Measurements from ENCODE around the gene SPRY1. TPM values are rescaled to one million over a fixed set of nuclear protein-coding genes. Genes with fewer than 3 reads are reported as not detected.

SPRY1 gene
- total and polyA plus RNA-seq, 4 donors, result 11.1 to 20.3 (median 12.4) TPM

DNA sequence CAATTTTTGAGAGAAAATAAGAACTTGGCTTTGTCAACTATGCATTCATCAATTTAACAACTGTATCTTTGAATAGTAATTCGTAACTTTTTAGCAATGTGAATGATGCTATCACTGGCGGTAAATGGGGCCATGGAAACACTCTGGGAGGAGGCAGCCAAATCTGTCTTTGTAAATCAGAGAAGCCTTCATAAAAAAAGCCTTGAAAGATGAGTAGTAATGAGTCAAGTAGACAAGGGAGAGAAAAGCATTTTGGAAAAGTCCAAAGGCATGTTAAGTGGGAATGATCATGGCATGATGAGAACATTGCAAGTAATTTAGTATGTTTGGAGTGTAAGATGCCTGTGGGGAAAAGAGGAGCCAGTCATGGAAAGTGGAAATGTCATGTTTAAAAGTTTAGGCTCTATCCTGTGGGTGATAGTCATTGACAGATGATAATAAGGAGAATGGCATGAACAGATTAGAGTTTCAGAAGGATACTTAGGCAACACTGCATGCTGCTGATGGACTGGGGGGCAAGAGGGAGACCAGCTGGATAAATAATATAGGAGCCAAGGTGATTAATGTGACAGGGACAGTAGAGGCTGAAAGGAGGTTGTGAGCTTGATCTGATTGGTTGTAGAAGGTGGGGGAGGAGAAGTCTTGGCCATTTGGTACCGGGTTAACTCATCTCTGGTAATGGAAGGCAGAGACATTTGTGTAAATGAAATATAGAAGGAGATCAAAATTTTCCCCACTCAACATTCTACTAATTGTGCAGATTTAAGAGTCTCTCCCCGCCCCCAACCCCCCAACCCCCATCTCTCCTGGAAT is 16.3 kb downstream of the SPRY1 start (continued):
- TF ChIP-seq, protein P1, sequence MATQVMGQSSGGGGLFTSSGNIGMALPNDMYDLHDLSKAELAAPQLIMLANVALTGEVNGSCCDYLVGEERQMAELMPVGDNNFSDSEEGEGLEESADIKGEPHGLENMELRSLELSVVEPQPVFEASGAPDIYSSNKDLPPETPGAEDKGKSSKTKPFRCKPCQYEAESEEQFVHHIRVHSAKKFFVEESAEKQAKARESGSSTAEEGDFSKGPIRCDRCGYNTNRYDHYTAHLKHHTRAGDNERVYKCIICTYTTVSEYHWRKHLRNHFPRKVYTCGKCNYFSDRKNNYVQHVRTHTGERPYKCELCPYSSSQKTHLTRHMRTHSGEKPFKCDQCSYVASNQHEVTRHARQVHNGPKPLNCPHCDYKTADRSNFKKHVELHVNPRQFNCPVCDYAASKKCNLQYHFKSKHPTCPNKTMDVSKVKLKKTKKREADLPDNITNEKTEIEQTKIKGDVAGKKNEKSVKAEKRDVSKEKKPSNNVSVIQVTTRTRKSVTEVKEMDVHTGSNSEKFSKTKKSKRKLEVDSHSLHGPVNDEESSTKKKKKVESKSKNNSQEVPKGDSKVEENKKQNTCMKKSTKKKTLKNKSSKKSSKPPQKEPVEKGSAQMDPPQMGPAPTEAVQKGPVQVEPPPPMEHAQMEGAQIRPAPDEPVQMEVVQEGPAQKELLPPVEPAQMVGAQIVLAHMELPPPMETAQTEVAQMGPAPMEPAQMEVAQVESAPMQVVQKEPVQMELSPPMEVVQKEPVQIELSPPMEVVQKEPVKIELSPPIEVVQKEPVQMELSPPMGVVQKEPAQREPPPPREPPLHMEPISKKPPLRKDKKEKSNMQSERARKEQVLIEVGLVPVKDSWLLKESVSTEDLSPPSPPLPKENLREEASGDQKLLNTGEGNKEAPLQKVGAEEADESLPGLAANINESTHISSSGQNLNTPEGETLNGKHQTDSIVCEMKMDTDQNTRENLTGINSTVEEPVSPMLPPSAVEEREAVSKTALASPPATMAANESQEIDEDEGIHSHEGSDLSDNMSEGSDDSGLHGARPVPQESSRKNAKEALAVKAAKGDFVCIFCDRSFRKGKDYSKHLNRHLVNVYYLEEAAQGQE (IDR thresholded peaks at IDR 0.05), result no peak
- TF ChIP-seq, protein P2, sequence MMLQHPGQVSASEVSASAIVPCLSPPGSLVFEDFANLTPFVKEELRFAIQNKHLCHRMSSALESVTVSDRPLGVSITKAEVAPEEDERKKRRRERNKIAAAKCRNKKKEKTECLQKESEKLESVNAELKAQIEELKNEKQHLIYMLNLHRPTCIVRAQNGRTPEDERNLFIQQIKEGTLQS (IDR thresholded peaks at IDR 0.05), result no peak
- TF ChIP-seq RAD21 (IDR thresholded peaks at IDR 0.05) (no peak), EGR1 (IDR thresholded peaks at IDR 0.05; ENCODE audit: low read depth in 2 of 2) (no peak), TAF1 (conservative IDR thresholded peaks at IDR 0.05) (no peak), RXRA (IDR thresholded peaks at IDR 0.05) (no peak), HNF4A (conservative IDR thresholded peaks at IDR 0.05) (no peak)

DNA sequence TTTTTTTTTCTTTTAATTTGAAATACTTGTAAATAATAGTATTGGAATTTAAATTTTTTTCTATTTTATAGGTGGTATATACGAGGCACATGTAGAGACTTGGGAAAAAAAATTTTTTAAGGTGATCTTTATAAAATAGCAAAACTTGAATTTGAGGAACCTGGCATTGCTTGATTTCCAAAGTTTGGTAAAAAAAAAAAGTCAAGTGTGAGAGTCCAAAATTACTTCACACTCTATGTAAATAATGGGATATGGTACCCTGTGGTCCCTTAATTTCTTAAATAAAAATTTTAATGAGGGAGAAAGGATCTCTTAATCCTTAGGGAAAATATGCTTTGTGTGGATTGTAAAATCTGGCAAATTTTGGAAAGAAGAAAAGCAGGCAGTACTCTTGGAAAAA is 19.0 kb downstream of the SPRY1 start:
- H3K4me1 ChIP-seq (ENCODE audit: control insufficient read depth in 4 of 4, insufficient read depth in 4 of 4, low read length in 3 of 4), result peaks cover 7 to 24% (median 17%) of the 10 kb centered on the region in 4 donors
- no peaks in the 10 kb centered on the region for H3K9me3 ChIP-seq (ENCODE audit: control insufficient read depth in 4 of 4, low read length in 3 of 4)
- no peak overlapping the region for H3K9ac ChIP-seq (ENCODE audit: low read depth in 1 of 2, low read length in 2 of 2)
- DNase-seq (ENCODE audit: low spot score), result no peak
- H3K36me3 ChIP-seq (ENCODE audit: control insufficient read depth in 4 of 4, insufficient read depth in 3 of 4, low read depth in 1 of 4, low read length in 3 of 4), result no peaks in the 10 kb centered on the region
- 85% methylated on average over 1 of the region's 1 CpG for WGBS
- no peak overlapping the region for H3K4me3 ChIP-seq (ENCODE audit: low read depth in 1 of 3, low read length in 3 of 3)
- no peak for TF ChIP-seq RAD21 (IDR thresholded peaks at IDR 0.05)
- TF ChIP-seq, protein P3, sequence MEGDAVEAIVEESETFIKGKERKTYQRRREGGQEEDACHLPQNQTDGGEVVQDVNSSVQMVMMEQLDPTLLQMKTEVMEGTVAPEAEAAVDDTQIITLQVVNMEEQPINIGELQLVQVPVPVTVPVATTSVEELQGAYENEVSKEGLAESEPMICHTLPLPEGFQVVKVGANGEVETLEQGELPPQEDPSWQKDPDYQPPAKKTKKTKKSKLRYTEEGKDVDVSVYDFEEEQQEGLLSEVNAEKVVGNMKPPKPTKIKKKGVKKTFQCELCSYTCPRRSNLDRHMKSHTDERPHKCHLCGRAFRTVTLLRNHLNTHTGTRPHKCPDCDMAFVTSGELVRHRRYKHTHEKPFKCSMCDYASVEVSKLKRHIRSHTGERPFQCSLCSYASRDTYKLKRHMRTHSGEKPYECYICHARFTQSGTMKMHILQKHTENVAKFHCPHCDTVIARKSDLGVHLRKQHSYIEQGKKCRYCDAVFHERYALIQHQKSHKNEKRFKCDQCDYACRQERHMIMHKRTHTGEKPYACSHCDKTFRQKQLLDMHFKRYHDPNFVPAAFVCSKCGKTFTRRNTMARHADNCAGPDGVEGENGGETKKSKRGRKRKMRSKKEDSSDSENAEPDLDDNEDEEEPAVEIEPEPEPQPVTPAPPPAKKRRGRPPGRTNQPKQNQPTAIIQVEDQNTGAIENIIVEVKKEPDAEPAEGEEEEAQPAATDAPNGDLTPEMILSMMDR (IDR thresholded peaks at IDR 0.05; ENCODE audit: low read depth, low read length, missing input control), result no peak
- no peak for TF ChIP-seq GABPA (IDR thresholded peaks at IDR 0.05 in 1 of 2, conservative IDR thresholded peaks at IDR 0.05 in 1 of 2)
- TF ChIP-seq SP1 (IDR thresholded peaks at IDR 0.05), result no peak
- TF ChIP-seq, protein P4, sequence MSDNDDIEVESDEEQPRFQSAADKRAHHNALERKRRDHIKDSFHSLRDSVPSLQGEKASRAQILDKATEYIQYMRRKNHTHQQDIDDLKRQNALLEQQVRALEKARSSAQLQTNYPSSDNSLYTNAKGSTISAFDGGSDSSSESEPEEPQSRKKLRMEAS (IDR thresholded peaks at IDR 0.05), result no peak
- no peak for TF ChIP-seq FOXA2 (IDR thresholded peaks at IDR 0.05)
- no peak for TF ChIP-seq FOXA1 (IDR thresholded peaks at IDR 0.05)
- TF ChIP-seq, protein P1 (IDR thresholded peaks at IDR 0.05), result no peak
- no peak for TF ChIP-seq HNF4G (IDR thresholded peaks at IDR 0.05)
- no peak for TF ChIP-seq TAF1 (conservative IDR thresholded peaks at IDR 0.05)
- H3K27ac ChIP-seq (ENCODE audit: low read depth in 1 of 2, low read length in 2 of 2), result no peak overlapping the region
- no peaks in the 10 kb centered on the region for H3K27me3 ChIP-seq (ENCODE audit: control insufficient read depth in 4 of 4, insufficient read depth in 4 of 4, low read length in 3 of 4)

Measured in liver (tissue), 9 donors.